GM12878 (cell line): Measurements from ENCODE around the gene DISC1. TPM values are rescaled to one million over a fixed set of nuclear protein-coding genes. Genes with fewer than 3 reads are reported as not detected.

ENCODE experiments used
- ATAC-seq: fragments of 200-7000 bp; cut with Tn5 transposase; 3 replicates; pipeline ENCODE4 v1.9.1; 2020; ENCODE audit warnings: mild to moderate bottlenecking, moderate library complexity
- BruUV-seq: library from RNA; stranded (reverse); fragments of 400-500 nt; replicated peaks from 2 replicates; lab custom pipeline; 2021; lab: Mats Ljungman, UMichigan
- CTCF ChIA-PET: fragments of 300-600 bp; sonication (Branson Sonifier 250); formaldehyde crosslinking; extraction: SDS; loops from one replicate; lab custom pipeline; 2021; ENCODE audit warnings: inconsistent platforms; lab: Yijun Ruan, JAX
- POLR2A ChIA-PET: fragments of 350-600 bp; formaldehyde crosslinking; extraction: SDS; loops from one replicate; lab custom pipeline; 2021; ENCODE audit warnings: inconsistent platforms; lab: Charles Lee
- RAD21 ChIA-PET: fragments of 300-600 bp; sonication (Branson Sonifier 250); formaldehyde crosslinking; loops from one replicate; lab custom pipeline; 2023; ENCODE audit warnings: antibody characterized with exemption; ENCODE audit not compliant: unreplicated experiment; lab: Charles Lee
- SMC1A ChIA-PET: fragments of 300-600 bp; sonication (Branson Sonifier 250); formaldehyde crosslinking; loops from one replicate; lab custom pipeline; 2023; ENCODE audit not compliant: unreplicated experiment, uncharacterized antibody; lab: Charles Lee
- DNase-seq: peaks from one replicate; pipeline ENCODE4 v3.0.0-alpha.2; 2011; ENCODE audit warnings: low read depth, low spot score
- FAIRE-seq: peaks from 3 replicates; lab custom pipeline; 2011; peaks lifted over from hg19 to GRCh38; lab: Jason Lieb, UNC
- H2AFZ ChIP-seq: 2 replicates; pipeline ENCODE4 v1.6.0; 2011; ENCODE audit warnings: low read depth, low read length, control low read depth; ENCODE audit not compliant: control insufficient read depth
- H3K27ac ChIP-seq: 2 replicates; pipeline ENCODE4 v1.5.1; 2011; ENCODE audit warnings: control low read depth; ENCODE audit not compliant: control insufficient read depth, insufficient read depth
- H3K27me3 ChIP-seq, 2 experiments: replicated peaks in 1 of 2; 2 replicates each; pipeline versions ENCODE4 v1.6.0 to v1.6.1; 2011; ENCODE audit warnings: low read length in 1 of 2; ENCODE audit not compliant: control insufficient read depth in 2 of 2, insufficient read depth in 2 of 2
- H3K36me3 ChIP-seq, 2 experiments: 2 replicates each; pipeline ENCODE4 v1.5.1; 2011; ENCODE audit warnings: low read length in 1 of 2; ENCODE audit not compliant: control insufficient read depth in 2 of 2, insufficient read depth in 2 of 2
- H3K4me1 ChIP-seq: 2 replicates; pipeline ENCODE4 v1.6.1; 2011; ENCODE audit warnings: mild to moderate bottlenecking, low read length, moderate library complexity, mixed read lengths; ENCODE audit not compliant: control insufficient read depth, insufficient read depth
- H3K4me2 ChIP-seq: 2 replicates; pipeline ENCODE4 v1.6.0; 2011; ENCODE audit warnings: control low read depth; ENCODE audit not compliant: control insufficient read depth, insufficient read depth
- H3K4me3 ChIP-seq: fragments of 200-600 bp; sonication (generic); 2 replicates; pipeline ENCODE4 v1.5.1; 2016
- H3K79me2 ChIP-seq: 2 replicates; pipeline ENCODE4 v1.6.0; 2011; ENCODE audit warnings: low read length; ENCODE audit not compliant: control insufficient read depth, insufficient read depth
- H3K9ac ChIP-seq: 2 replicates; pipeline ENCODE4 v1.8.0; 2011; ENCODE audit warnings: low read length, control low read depth, mixed read lengths; ENCODE audit not compliant: control insufficient read depth, insufficient read depth
- H3K9me3 ChIP-seq: replicated peaks from 3 replicates; pipeline ENCODE4 v1.5.1; 2011; ENCODE audit warnings: mild to moderate bottlenecking, low read length; ENCODE audit not compliant: control insufficient read depth, insufficient read depth
- H4K20me1 ChIP-seq: 2 replicates; pipeline ENCODE4 v1.6.0; 2011; ENCODE audit not compliant: control insufficient read depth, insufficient read depth
- CBFB ChIP-seq: IDR thresholded peaks from 2 replicates; pipeline ENCODE4 v1.6.1; 2016; ENCODE audit warnings: antibody characterized with exemption, low read depth
- CBX3 ChIP-seq: fragments of 200-600 bp; sonication (generic); IDR thresholded peaks from 2 replicates; pipeline ENCODE4 v1.6.1; 2016; ENCODE audit warnings: low read depth, borderline replicate concordance
- CHD1 ChIP-seq: IDR thresholded peaks from 2 replicates; pipeline ENCODE4 v1.6.1; 2012; ENCODE audit warnings: low read depth, low read length, improper control_type of control experiment
- DPF2 ChIP-seq: fragments of 450-650 bp; IDR thresholded peaks from 2 replicates; pipeline ENCODE4 v1.6.1; 2017; ENCODE audit warnings: mild to moderate bottlenecking
- E2F4 ChIP-seq: IDR thresholded peaks from 2 replicates; pipeline ENCODE4 v1.6.1; 2012; ENCODE audit warnings: low read depth, low read length, improper control_type of control experiment
- E2F8 ChIP-seq: fragments of 450-650 bp; IDR thresholded peaks from 2 replicates; pipeline ENCODE4 v1.6.1; 2018; ENCODE audit warnings: mild to moderate bottlenecking, low read depth, moderate library complexity; ENCODE audit not compliant: partially characterized antibody
- FOS ChIP-seq: IDR thresholded peaks from 3 replicates; pipeline ENCODE4 v1.6.1; 2011; ENCODE audit warnings: borderline replicate concordance; ENCODE audit not compliant: insufficient read length; ENCODE audit errors: extremely low read depth
- LARP7 ChIP-seq: fragments of 450-650 bp; IDR thresholded peaks from 2 replicates; pipeline ENCODE4 v1.6.1; 2017; ENCODE audit warnings: mild to moderate bottlenecking
- MYB ChIP-seq: fragments of 150-350 bp; IDR thresholded peaks from 2 replicates; pipeline ENCODE4 v1.6.1; 2014; ENCODE audit warnings: mild to moderate bottlenecking, low read depth, low read length, borderline replicate concordance
- NR2C1 ChIP-seq: fragments of 450-650 bp; IDR thresholded peaks from 2 replicates; pipeline ENCODE4 v1.6.1; 2017; ENCODE audit warnings: antibody characterized with exemption, mild to moderate bottlenecking, moderate library complexity
- RELA ChIP-seq: fragments of 450-650 bp; IDR thresholded peaks from 2 replicates; pipeline ENCODE4 v1.8.0; 2014; ENCODE audit warnings: borderline replicate concordance; ENCODE audit not compliant: partially characterized antibody
- RFX5 ChIP-seq: IDR thresholded peaks from 2 replicates; pipeline ENCODE4 v1.6.1; 2011; ENCODE audit warnings: low read depth, low read length, improper control_type of control experiment
- SUPT20H ChIP-seq: IDR thresholded peaks from 2 replicates; pipeline ENCODE4 v1.6.1; 2011; ENCODE audit warnings: low read depth, mild to moderate bottlenecking, low read length, moderate library complexity, borderline replicate concordance; ENCODE audit not compliant: control insufficient read depth
- TBL1XR1 ChIP-seq: IDR thresholded peaks from 2 replicates; pipeline ENCODE4 v1.6.1; 2012; ENCODE audit warnings: low read depth, low read length, improper control_type of control experiment
- TCF7 ChIP-seq: IDR thresholded peaks from 2 replicates; pipeline ENCODE4 v1.6.1; 2014; ENCODE audit warnings: antibody characterized with exemption, borderline replicate concordance
- WGBS: methylation state at CpG from one replicate; pipeline ENCODE4 v1.1.6; 2016; ENCODE audit warnings: low lambda C conversion rate; ENCODE audit not compliant: insufficient replicate concordance, insufficient coverage; ENCODE audit errors: missing lambda C conversion rate; 5-methylcytosine and 5-hydroxymethylcytosine counted together
- in situ Hi-C: fragments of 300-500 bp; cut with MboI; formaldehyde crosslinking; loops from 9 replicates; pipeline ENCODE4 v1.14.3; 2018; ENCODE audit warnings: mixed read lengths
- intact Hi-C: fragments of 100-400 bp; cut with micrococcal nuclease; formaldehyde crosslinking; loops from one replicate; pipeline ENCODE4 v1.14.2; 2022; ENCODE audit not compliant: unreplicated experiment
- polyA plus RNA-seq, 11 experiments: library from polyadenylated mRNA; depleted of rRNA in 4 of 11; unstranded in 6 of 11; stranded (reverse) in 5 of 11; fragments of >200 nt; fragmentation: Nextera tagmentation in 4 of 11; fragmentation: Illumina TruSeq in 1 of 11; extraction: Ambion mirVana in 4 of 11; extraction: Trizol in 1 of 11; gene quantifications; 1 replicate in 1 of 11; 2 replicates in 10 of 11; pipeline versions ENCODE4 v1.2.1 to v1.2.3, GENCODE V29; 2011 to 2016; ENCODE audit warnings: inconsistent platforms in 2 of 11, missing spikeins in 2 of 11, low read depth in 1 of 11
- total RNA-seq, 4 experiments: library from RNA; depleted of rRNA in 3 of 4; stranded (reverse); fragments of >200 nt in 3 of 4; fragmentation: Illumina TruSeq in 1 of 4; extraction: Trizol in 1 of 4; gene quantifications; 2 replicates each; pipeline versions ENCODE4 v1.2.1 to v1.2.3, GENCODE V29; 2013 to 2021
- TF ChIP-seq, protein P1 (sequence below): fragments of 450-650 bp; formaldehyde crosslinking; IDR thresholded peaks from 2 replicates; pipeline ENCODE4 v1.4.0; 2020; ENCODE audit warnings: mild to moderate bottlenecking, moderate library complexity

The DISC1 gene
- total and polyA plus RNA-seq, 10 of the 15 experiments (the other 5 are each of a cell fraction or from before 2014, with no cell fraction given), result 0.05 to 0.72 (median 0.19) TPM; not detected in 1

GRCh38 chr1:231601824-231602672 lies 24.5 kb upstream of the DISC1 start:
- RAD21 ChIA-PET, result interaction anchor here (0.8 to 1.0 kb wide), 3 partner anchors 245 to 386 kb away, joined by 3 read pairs; no protein-coding TSS in a partner anchor
- Histone ChIP-seq H3K79me2 (no peaks in the 10 kb centered on the region), H3K4me2 (no peak overlapping the region), H4K20me1 (no peaks in the 10 kb centered on the region), H3K36me3 (no peaks in the 10 kb centered on the region), H3K9ac (no peak overlapping the region)
- SMC1A ChIA-PET, result interaction anchor here (1.0 to 1.3 kb wide), 3 partner anchors 188 to 247 kb away, joined by 3 read pairs; no protein-coding TSS in a partner anchor
- POLR2A ChIA-PET, result no interaction called here
- no peak for FAIRE-seq
- intact Hi-C loops, result no loop called here
- no peak for TF ChIP-seq DPF2
- no peak for TF ChIP-seq TBL1XR1
- no peak for TF ChIP-seq SUPT20H
- TF ChIP-seq CHD1, result no peak
- no peak for TF ChIP-seq MYB
- no peak for TF ChIP-seq FOS
- TF ChIP-seq LARP7, result no peak
- TF ChIP-seq, protein P1, sequence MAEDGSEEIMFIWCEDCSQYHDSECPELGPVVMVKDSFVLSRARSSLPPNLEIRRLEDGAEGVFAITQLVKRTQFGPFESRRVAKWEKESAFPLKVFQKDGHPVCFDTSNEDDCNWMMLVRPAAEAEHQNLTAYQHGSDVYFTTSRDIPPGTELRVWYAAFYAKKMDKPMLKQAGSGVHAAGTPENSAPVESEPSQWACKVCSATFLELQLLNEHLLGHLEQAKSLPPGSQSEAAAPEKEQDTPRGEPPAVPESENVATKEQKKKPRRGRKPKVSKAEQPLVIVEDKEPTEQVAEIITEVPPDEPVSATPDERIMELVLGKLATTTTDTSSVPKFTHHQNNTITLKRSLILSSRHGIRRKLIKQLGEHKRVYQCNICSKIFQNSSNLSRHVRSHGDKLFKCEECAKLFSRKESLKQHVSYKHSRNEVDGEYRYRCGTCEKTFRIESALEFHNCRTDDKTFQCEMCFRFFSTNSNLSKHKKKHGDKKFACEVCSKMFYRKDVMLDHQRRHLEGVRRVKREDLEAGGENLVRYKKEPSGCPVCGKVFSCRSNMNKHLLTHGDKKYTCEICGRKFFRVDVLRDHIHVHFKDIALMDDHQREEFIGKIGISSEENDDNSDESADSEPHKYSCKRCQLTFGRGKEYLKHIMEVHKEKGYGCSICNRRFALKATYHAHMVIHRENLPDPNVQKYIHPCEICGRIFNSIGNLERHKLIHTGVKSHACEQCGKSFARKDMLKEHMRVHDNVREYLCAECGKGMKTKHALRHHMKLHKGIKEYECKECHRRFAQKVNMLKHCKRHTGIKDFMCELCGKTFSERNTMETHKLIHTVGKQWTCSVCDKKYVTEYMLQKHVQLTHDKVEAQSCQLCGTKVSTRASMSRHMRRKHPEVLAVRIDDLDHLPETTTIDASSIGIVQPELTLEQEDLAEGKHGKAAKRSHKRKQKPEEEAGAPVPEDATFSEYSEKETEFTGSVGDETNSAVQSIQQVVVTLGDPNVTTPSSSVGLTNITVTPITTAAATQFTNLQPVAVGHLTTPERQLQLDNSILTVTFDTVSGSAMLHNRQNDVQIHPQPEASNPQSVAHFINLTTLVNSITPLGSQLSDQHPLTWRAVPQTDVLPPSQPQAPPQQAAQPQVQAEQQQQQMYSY (CRISPR knock-in tag), result no peak
- no peak for TF ChIP-seq E2F8
- no peak for TF ChIP-seq TCF7
- TF ChIP-seq E2F4, result no peak
- no peak for TF ChIP-seq RELA
- TF ChIP-seq CBX3, result no peak
- TF ChIP-seq NR2C1, result no peak
- no peak for TF ChIP-seq RFX5
- TF ChIP-seq CBFB, result no peak
- TF ChIP-seq, all 136 proteins: peak for 0
- Histone ChIP-seq H3K4me3 (no peak overlapping the region), H3K27ac (no peak overlapping the region), H3K9me3 (no peaks in the 10 kb centered on the region), H2AFZ (no peak overlapping the region), H3K27me3 (peaks cover 3% of the 10 kb centered on the region in 2 experiments; a peak in 2 of 4 replicates), H3K4me1 (no peaks in the 10 kb centered on the region)
- CTCF ChIA-PET, result interaction anchor here (0.6 to 1.8 kb wide), 4 partner anchors 13 to 287 kb away, joined by 3 to 13 read pairs (median 6); no protein-coding TSS in a partner anchor
- in situ Hi-C loops, result no loop called here
- ATAC-seq (no peak), DNase-seq (no peak)
- no TSS peak for BruUV-seq
- 55% methylated on average over 5 of the region's 5 CpGs for WGBS
